HG02938 (cell line): ENCODE measurements around the gene CCSER1.

Source experiments
- ATAC-seq: cut with Tn5 transposase; IDR thresholded peaks from one replicate; pipeline ENCODE4 v1.9.1; 2021; ENCODE audit warnings: mild to moderate bottlenecking, moderate library complexity; ENCODE audit not compliant: unreplicated experiment

CCSER1 gene

GRCh38 chr4:90189178-90189577 lies 62.0 kb downstream of the CCSER1 start:
- no peak for ATAC-seq

- ATAC-seq = no peak
Observed at GRCh38 chr4:90189946-90190345, 62.8 kb downstream of the CCSER1 start.

GRCh38 chr4:90190525-90190924 lies 63.3 kb downstream of the CCSER1 start:
- no peak for ATAC-seq

GRCh38 chr4:90198086-90198847 lies 71.1 kb downstream of the CCSER1 start:
- ATAC-seq = no peak

- no peak for ATAC-seq
Observed at GRCh38 chr4:90207887-90208454, 80.8 kb downstream of the CCSER1 start.

GRCh38 chr4:90209922-90210321 lies 82.7 kb downstream of the CCSER1 start:
- no peak for ATAC-seq

GRCh38 chr4:90211174-90211573 lies 84.0 kb downstream of the CCSER1 start:
- ATAC-seq = no peak

GRCh38 chr4:90215286-90215685 lies 88.1 kb downstream of the CCSER1 start:
- no peak for ATAC-seq

- no peak for ATAC-seq
Observed at GRCh38 chr4:90219822-90220221, 92.6 kb downstream of the CCSER1 start.

GRCh38 chr4:90220459-90220858 lies 93.3 kb downstream of the CCSER1 start:
- ATAC-seq = no peak

- ATAC-seq = no peak
Observed at GRCh38 chr4:90226734-90227133, 99.5 kb downstream of the CCSER1 start.

GRCh38 chr4:90227177-90227576 lies 100.0 kb downstream of the CCSER1 start:
- ATAC-seq = no peak

- no peak for ATAC-seq
Observed at GRCh38 chr4:90234916-90235547, 107.8 kb downstream of the CCSER1 start.

GRCh38 chr4:90237751-90238530 lies 110.7 kb downstream of the CCSER1 start:
- no peak for ATAC-seq

GRCh38 chr4:90240333-90240732 lies 113.1 kb downstream of the CCSER1 start:
- ATAC-seq = no peak

GRCh38 chr4:90241008-90241407 lies 113.8 kb downstream of the CCSER1 start:
- no peak for ATAC-seq

- no peak for ATAC-seq
Observed at GRCh38 chr4:90245837-90246236, 118.6 kb downstream of the CCSER1 start.

GRCh38 chr4:90246816-90247215 lies 119.6 kb downstream of the CCSER1 start:
- ATAC-seq = no peak

- no peak for ATAC-seq
Observed at GRCh38 chr4:90254357-90254756, 127.2 kb downstream of the CCSER1 start.

GRCh38 chr4:90274175-90274574 lies 147.0 kb downstream of the CCSER1 start:
- ATAC-seq = no peak

GRCh38 chr4:90280954-90281353 lies 153.8 kb downstream of the CCSER1 start:
- no peak for ATAC-seq
